ENCODE results near the gene NYAP2. TPM values are rescaled to one million over a fixed set of nuclear protein-coding genes. Genes with fewer than 3 reads are reported as not detected.

Gene NYAP2
- total RNA-seq, 1 experiment from 2014 or later: not detected

- Histone ChIP-seq H3K27ac (ENCODE audit: low read depth, low read length) (no peak overlapping the region), H3K79me2 (ENCODE audit: insufficient read depth, low read length) (no peaks in the 10 kb centered on the region), H3K36me3 (ENCODE audit: control insufficient read depth in 1 of 2, insufficient read depth in 2 of 2, low read length in 2 of 2) (no peaks in the 10 kb centered on the region), H3K27me3 (ENCODE audit: insufficient read depth, low read length) (no peaks in the 10 kb centered on the region), H3K4me1 (ENCODE audit: control insufficient read depth in 1 of 2, insufficient read depth in 2 of 2, low read length in 2 of 2) (0 out of 4 replicates have a peak, but pooled peaks cover 0 to 3% of the 10 kb centered on the region in 2 experiments), H4K20me1 (ENCODE audit: insufficient read depth) (no peaks in the 10 kb centered on the region), H3K4me3 (replicated peaks in 1 of 2; ENCODE audit: low read depth in 1 of 2, low read length in 2 of 2) (no peak overlapping the region), H3K4me2 (ENCODE audit: low read length) (no peak overlapping the region), H3K9me2 (ENCODE audit: insufficient read depth) (no peaks in the 10 kb centered on the region), H3K9me3 (ENCODE audit: control insufficient read depth in 1 of 2, insufficient read depth in 1 of 2, low read depth in 1 of 2, low read length in 2 of 2) (no peaks in the 10 kb centered on the region), H3K9ac (ENCODE audit: low read length) (no peak overlapping the region), H2AFZ (ENCODE audit: low read depth, low read length, poor library complexity, severe bottlenecking) (no peak overlapping the region)
- ChIA-PET RAD21 (ENCODE audit: low non-redundant PET in 1 of 2, low total read pairs in 2 of 2, uncharacterized antibody in 2 of 2, unreplicated experiment in 2 of 2) (no interaction called here), CTCF (no interaction called here), POLR2A (interaction anchor here (0.7 kb wide), 1 partner anchor 1005 kb away, joined by 3 read pairs; no protein-coding TSS in a partner anchor)
- DNase-seq (ENCODE audit: low read depth, low spot score) (no peak), ATAC-seq (no peak)
- intact Hi-C loops (cut with micrococcal nuclease): no loop called here
- BruUV-seq (replicated peaks): no TSS peak
- TF ChIP-seq REST (IDR thresholded peaks at IDR 0.05; ENCODE audit: low read depth) (no peak), JUND (IDR thresholded peaks at IDR 0.05) (no peak), SIN3A (IDR thresholded peaks at IDR 0.05; ENCODE audit: low read depth) (no peak), EZH2 (IDR thresholded peaks at IDR 0.05) (no peak), ZNF274 (IDR thresholded peaks at IDR 0.05; ENCODE audit: low read depth, low read length) (no peak), CTCF (IDR thresholded peaks at IDR 0.05 in 2 of 3, conservative IDR thresholded peaks at IDR 0.05 in 1 of 3; ENCODE audit: borderline replicate concordance in 1 of 3, insufficient read depth in 1 of 3, low read depth in 2 of 3, low read length in 2 of 3) (no peak), SP1 (IDR thresholded peaks at IDR 0.05; ENCODE audit: low read depth) (no peak), ATF3 (IDR thresholded peaks at IDR 0.05) (no peak), RAD21 (IDR thresholded peaks at IDR 0.05; ENCODE audit: low read depth) (no peak), TCF7L2 (IDR thresholded peaks at IDR 0.05; ENCODE audit: borderline replicate concordance, extremely low read depth, insufficient read depth, insufficient read length) (no peak), YY1 (IDR thresholded peaks at IDR 0.05; ENCODE audit: extremely low read depth, insufficient replicate concordance, low read depth, low read length) (no peak), SRF (IDR thresholded peaks at IDR 0.05; ENCODE audit: low read depth) (no peak), ELF1 (IDR thresholded peaks at IDR 0.05; ENCODE audit: borderline replicate concordance, low read depth) (no peak), CEBPB (IDR thresholded peaks at IDR 0.05; ENCODE audit: low read depth) (no peak), POLR2A (IDR thresholded peaks at IDR 0.05; ENCODE audit: borderline replicate concordance, extremely low read depth, insufficient read depth, insufficient read length) (no peak), EGR1 (IDR thresholded peaks at IDR 0.05; ENCODE audit: low read depth) (no peak), POLR2AphosphoS5 (IDR thresholded peaks at IDR 0.05; ENCODE audit: low read depth, low read length) (no peak)
These were observed 111.3 kb downstream of the NYAP2 start for GRCh38 chr2:225510796-225511195.

Measured in HCT116 (cell line).